Measurements from ENCODE around the gene OR2AP1. TPM values are rescaled to one million over a fixed set of nuclear protein-coding genes. Genes with fewer than 3 reads are reported as not detected.

The OR2AP1 gene
- total and polyA plus RNA-seq, 4 donors = not detected

GRCh38 chr12:55614764-55615163 is 42.5 kb downstream of the OR2AP1 start:
- peaks cover 0 to 10% (median 8%) of the 10 kb centered on the region in 4 donors for H3K9me3 ChIP-seq (ENCODE audit: control insufficient read depth in 4 of 4, insufficient read depth in 3 of 4, low read length in 3 of 4)
- H3K4me1 ChIP-seq (ENCODE audit: control insufficient read depth in 5 of 5, insufficient read depth in 5 of 5, low read length in 5 of 5) = peaks cover 0 to 3% (median 0%) of the 10 kb centered on the region in 5 donors
- 83 to 98% methylated on average over 1 of the region's 1 CpG for WGBS, 2 donors
- no peak overlapping the region for H3K27ac ChIP-seq (ENCODE audit: low read depth in 1 of 2, low read length in 1 of 2)
- TF ChIP-seq CTCF (IDR thresholded peaks at IDR 0.05; ENCODE audit: control extremely low read depth, extremely low read depth) = no peak
- no peak overlapping the region for H3K4me3 ChIP-seq
- H3K27me3 ChIP-seq (ENCODE audit: control insufficient read depth in 3 of 3, insufficient read depth in 3 of 3, low read length in 2 of 3) = no peaks in the 10 kb centered on the region
- no peak overlapping the region for H3K9ac ChIP-seq (ENCODE audit: insufficient read depth in 1 of 2, low read length in 2 of 2)
- DNase-seq = no peak
- no peak for ATAC-seq (ENCODE audit: insufficient read depth, low FRiP score)
- no peaks in the 10 kb centered on the region for H3K36me3 ChIP-seq (ENCODE audit: control insufficient read depth in 4 of 4, insufficient read depth in 4 of 4, low read length in 4 of 4)

- no peaks in the 10 kb centered on the region for H3K4me1 ChIP-seq (ENCODE audit: control insufficient read depth in 5 of 5, insufficient read depth in 5 of 5, low read length in 5 of 5)
- 5 to 6% methylated on average over 6 of the region's 6 CpGs for WGBS, 2 donors
- peaks cover 0 to 2% (median 0%) of the 10 kb centered on the region in 3 donors for H3K27me3 ChIP-seq (ENCODE audit: control insufficient read depth in 3 of 3, insufficient read depth in 3 of 3, low read length in 2 of 3)
- peak; percentile 81 for TF ChIP-seq CTCF (IDR thresholded peaks at IDR 0.05; ENCODE audit: control extremely low read depth, extremely low read depth)
- H3K4me3 ChIP-seq = no peak overlapping the region
- DNase-seq = peak; percentile 73 to 95 (median 95)
- no peak overlapping the region for H3K9ac ChIP-seq (ENCODE audit: insufficient read depth in 1 of 2, low read length in 2 of 2)
- H3K36me3 ChIP-seq (ENCODE audit: control insufficient read depth in 4 of 4, insufficient read depth in 4 of 4, low read length in 4 of 4) = no peaks in the 10 kb centered on the region
- peaks cover 0 to 10% (median 7%) of the 10 kb centered on the region in 4 donors for H3K9me3 ChIP-seq (ENCODE audit: control insufficient read depth in 4 of 4, insufficient read depth in 3 of 4, low read length in 3 of 4)
- no peak overlapping the region for H3K27ac ChIP-seq (ENCODE audit: low read depth in 1 of 2, low read length in 1 of 2)
- ATAC-seq (ENCODE audit: insufficient read depth, low FRiP score) = peak; percentile 88
These were observed 47.3 kb downstream of the OR2AP1 start for GRCh38 chr12:55619354-55620138.

GRCh38 chr12:55624056-55624455 is 51.8 kb downstream of the OR2AP1 start:
- no peak overlapping the region for H3K9ac ChIP-seq (ENCODE audit: insufficient read depth in 1 of 2, low read length in 2 of 2)
- H3K9me3 ChIP-seq (ENCODE audit: control insufficient read depth in 4 of 4, insufficient read depth in 3 of 4, low read length in 3 of 4) = peaks cover 0 to 2% (median 0%) of the 10 kb centered on the region in 4 donors
- H3K27ac ChIP-seq (ENCODE audit: low read depth in 1 of 2, low read length in 1 of 2) = no peak overlapping the region
- peaks cover 0 to 2% (median 0%) of the 10 kb centered on the region in 3 donors for H3K27me3 ChIP-seq (ENCODE audit: control insufficient read depth in 3 of 3, insufficient read depth in 3 of 3, low read length in 2 of 3)
- H3K4me3 ChIP-seq = no peak overlapping the region
- ATAC-seq (ENCODE audit: insufficient read depth, low FRiP score) (no peak), DNase-seq (no peak)
- no peaks in the 10 kb centered on the region for H3K36me3 ChIP-seq (ENCODE audit: control insufficient read depth in 4 of 4, insufficient read depth in 4 of 4, low read length in 4 of 4)
- H3K4me1 ChIP-seq (ENCODE audit: control insufficient read depth in 5 of 5, insufficient read depth in 5 of 5, low read length in 5 of 5) = peaks cover 0 to 6% (median 0%) of the 10 kb centered on the region in 5 donors
- TF ChIP-seq CTCF (IDR thresholded peaks at IDR 0.05; ENCODE audit: control extremely low read depth, extremely low read depth) = no peak

Other genes starting within 250 kb of the OR2AP1 start
- not detected for gene OR6C3, start 241.7 kb upstream of the OR2AP1 start, total RNA-seq
- gene OR6C3, start 241.7 kb upstream of the OR2AP1 start, polyA plus RNA-seq = not detected
- gene OR6C75, start 209.5 kb upstream of the OR2AP1 start, total RNA-seq = not detected
- not detected for gene OR6C75, start 209.5 kb upstream of the OR2AP1 start, polyA plus RNA-seq
- not detected for gene OR6C65, start 171.9 kb upstream of the OR2AP1 start, total RNA-seq
- not detected for gene OR6C65, start 171.9 kb upstream of the OR2AP1 start, polyA plus RNA-seq
- not detected for gene OR6C76, start 146.2 kb upstream of the OR2AP1 start, total RNA-seq
- not detected for gene OR6C76, start 146.2 kb upstream of the OR2AP1 start, polyA plus RNA-seq
- under 1 TPM in 1 of 2 donors, not detected in 1; 0.14 TPM for gene OR6C2, start 128.4 kb upstream of the OR2AP1 start, total RNA-seq
- not detected for gene OR6C2, start 128.4 kb upstream of the OR2AP1 start, polyA plus RNA-seq
- not detected for gene OR6C70, start 102.3 kb upstream of the OR2AP1 start, total RNA-seq
- gene OR6C70, start 102.3 kb upstream of the OR2AP1 start, polyA plus RNA-seq = not detected
- not detected for gene OR6C68, start 80.1 kb upstream of the OR2AP1 start, total RNA-seq
- not detected for gene OR6C68, start 80.1 kb upstream of the OR2AP1 start, polyA plus RNA-seq
- gene OR6C4, start 22.9 kb upstream of the OR2AP1 start, total RNA-seq = not detected
- gene OR6C4, start 22.9 kb upstream of the OR2AP1 start, polyA plus RNA-seq = not detected
- not detected for gene OR10P1, start 64.4 kb downstream of the OR2AP1 start, total RNA-seq
- gene OR10P1, start 64.4 kb downstream of the OR2AP1 start, polyA plus RNA-seq = not detected
- 10 to 100 TPM; 13.5 to 28.4 TPM for gene ITGA7, start 135.4 kb downstream of the OR2AP1 start, total RNA-seq
- 10 to 100 TPM in 1 of 2 donors, 1 to 10 TPM in 1; 8.2 to 22.0 TPM for gene ITGA7, start 135.4 kb downstream of the OR2AP1 start, polyA plus RNA-seq
- gene BLOC1S1, start 143.6 kb downstream of the OR2AP1 start, total RNA-seq = 100 to 1,000 TPM in 1 of 2 donors, 10 to 100 TPM in 1; 53.9 to 132 TPM
- 100 to 1,000 TPM; 351 to 374 TPM for gene BLOC1S1, start 143.6 kb downstream of the OR2AP1 start, polyA plus RNA-seq
- gene RDH5, start 147.9 kb downstream of the OR2AP1 start, total RNA-seq = 1 to 10 TPM; 4.4 to 5.4 TPM
- 1 to 10 TPM; 3.1 to 3.4 TPM for gene RDH5, start 147.9 kb downstream of the OR2AP1 start, polyA plus RNA-seq
- gene CD63, start 156.5 kb downstream of the OR2AP1 start, total RNA-seq = 1,000 to 10,000 TPM in 1 of 2 donors, 100 to 1,000 TPM in 1; 516 to 1,425 TPM
- 1,000 to 10,000 TPM; 1,829 to 2,824 TPM for gene CD63, start 156.5 kb downstream of the OR2AP1 start, polyA plus RNA-seq
- gene GDF11, start 170.7 kb downstream of the OR2AP1 start, total RNA-seq = 1 to 10 TPM; 2.8 to 8.3 TPM
- 1 to 10 TPM in 1 of 2 donors, under 1 TPM in 1; 0.93 to 3.5 TPM for gene GDF11, start 170.7 kb downstream of the OR2AP1 start, polyA plus RNA-seq
- 10 to 100 TPM; 51.9 to 76.7 TPM for gene SARNP, start 245.3 kb downstream of the OR2AP1 start, total RNA-seq
- gene SARNP, start 245.3 kb downstream of the OR2AP1 start, polyA plus RNA-seq = 100 to 1,000 TPM in 1 of 2 donors, 10 to 100 TPM in 1; 87.7 to 102 TPM
- gene ORMDL2, start 245.6 kb downstream of the OR2AP1 start, total RNA-seq = 10 to 100 TPM; 22.4 to 69.2 TPM
- gene ORMDL2, start 245.6 kb downstream of the OR2AP1 start, polyA plus RNA-seq = 10 to 100 TPM; 94.6 to 98.1 TPM

All from lung (tissue), 12 donors.